SK-N-SH treated with all-trans-retinoic acid at 6 μM for 48 hours (cell line): ENCODE measurements around the gene CDH16.

ENCODE experiments used
- ATAC-seq: fragments of 200-7000 bp; cut with Tn5 transposase; 3 replicates; pipeline ENCODE4 v1.9.1; 2020; ENCODE audit warnings: mild to moderate bottlenecking, moderate library complexity
- ARNTL ChIP-seq: fragments of 450-650 bp; formaldehyde crosslinking; IDR thresholded peaks from 2 replicates; pipeline ENCODE4 v1.5.0; 2020; ENCODE audit warnings: low read depth, mild to moderate bottlenecking, moderate library complexity, borderline replicate concordance
- BACH2 ChIP-seq: fragments of 250-450 bp; sonication (Bioruptor Pico); IDR thresholded peaks from 2 replicates; pipeline ENCODE4 v1.9.0; 2021; ENCODE audit warnings: mild to moderate bottlenecking, borderline replicate concordance
- CREB5 ChIP-seq: fragments of 250-450 bp; sonication (Bioruptor Pico); IDR thresholded peaks from 2 replicates; pipeline ENCODE4 v1.5.1; 2020; ENCODE audit warnings: low read depth, mild to moderate bottlenecking, moderate library complexity
- CSDC2 ChIP-seq: fragments of 250-450 bp; sonication (Bioruptor Pico); IDR thresholded peaks from 2 replicates; pipeline ENCODE4 v1.5.0; 2020; ENCODE audit warnings: mild to moderate bottlenecking, moderate library complexity
- CSRNP3 ChIP-seq: fragments of 250-450 bp; sonication (Bioruptor Pico); IDR thresholded peaks from 2 replicates; pipeline ENCODE4 v1.5.1; 2021; ENCODE audit warnings: mild to moderate bottlenecking, moderate library complexity
- GLIS3 ChIP-seq: fragments of 250-450 bp; sonication (Bioruptor Pico); IDR thresholded peaks from 2 replicates; pipeline ENCODE4 v1.5.0; 2020; ENCODE audit warnings: mild to moderate bottlenecking, moderate library complexity
- ISL1 ChIP-seq: fragments of 250-450 bp; sonication (Bioruptor Pico); IDR thresholded peaks from 2 replicates; pipeline ENCODE4 v2.1.2; 2022; ENCODE audit warnings: mild to moderate bottlenecking, moderate library complexity
- OSR1 ChIP-seq: fragments of 250-450 bp; sonication (Bioruptor Pico); IDR thresholded peaks from 2 replicates; pipeline ENCODE4 v1.8.0; 2022; ENCODE audit warnings: moderate library complexity, mild to moderate bottlenecking, inconsistent platforms
- PATZ1 ChIP-seq: fragments of 250-450 bp; sonication (Bioruptor Pico); IDR thresholded peaks from 2 replicates; pipeline ENCODE4 v1.8.0; 2020; ENCODE audit warnings: mild to moderate bottlenecking, moderate library complexity, borderline replicate concordance
- POU6F1 ChIP-seq: fragments of 250-450 bp; sonication (Bioruptor Pico); IDR thresholded peaks from 2 replicates; pipeline ENCODE4 v1.8.0; 2021; ENCODE audit warnings: low read depth, mild to moderate bottlenecking, moderate library complexity, borderline replicate concordance
- PPARA ChIP-seq: fragments of 250-450 bp; sonication (Bioruptor Pico); IDR thresholded peaks from 2 replicates; pipeline ENCODE4 v1.5.0; 2020; ENCODE audit warnings: mild to moderate bottlenecking, borderline replicate concordance
- RARB ChIP-seq: fragments of 250-450 bp; sonication (Bioruptor Pico); IDR thresholded peaks from 2 replicates; pipeline ENCODE4 v1.8.0; 2021; ENCODE audit warnings: mild to moderate bottlenecking, moderate library complexity
- TCF4 ChIP-seq: fragments of 250-450 bp; sonication (Bioruptor Pico); IDR thresholded peaks from 2 replicates; pipeline ENCODE4 v1.8.0; 2021; ENCODE audit warnings: mild to moderate bottlenecking, moderate library complexity, borderline replicate concordance
- TOX ChIP-seq: fragments of 250-450 bp; sonication (Bioruptor Pico); IDR thresholded peaks from 2 replicates; pipeline ENCODE4 v1.8.0; 2021; ENCODE audit warnings: mild to moderate bottlenecking, moderate library complexity, borderline replicate concordance
- TSHZ2 ChIP-seq: fragments of 250-450 bp; sonication (Bioruptor Pico); IDR thresholded peaks from 2 replicates; pipeline ENCODE4 v1.5.0; 2020; ENCODE audit warnings: mild to moderate bottlenecking, moderate library complexity
- ZC3H10 ChIP-seq: fragments of 250-450 bp; sonication (Bioruptor Pico); IDR thresholded peaks from 2 replicates; pipeline ENCODE4 v1.5.1; 2021; ENCODE audit warnings: mild to moderate bottlenecking, moderate library complexity
- ZFP3 ChIP-seq: fragments of 250-450 bp; sonication (Bioruptor Pico); IDR thresholded peaks from 2 replicates; pipeline ENCODE4 v1.5.0; 2020; ENCODE audit warnings: mild to moderate bottlenecking, moderate library complexity
- ZFP30 ChIP-seq: fragments of 450-650 bp; formaldehyde crosslinking; IDR thresholded peaks from 2 replicates; pipeline ENCODE4 v1.5.0; 2022; ENCODE audit warnings: mild to moderate bottlenecking, moderate library complexity
- ZNF565 ChIP-seq: fragments of 450-650 bp; formaldehyde crosslinking; conservative IDR thresholded peaks from 2 replicates; pipeline ENCODE4 v1.5.0; 2020; ENCODE audit warnings: low read depth, mild to moderate bottlenecking, moderate library complexity
- ZNF70 ChIP-seq: fragments of 450-650 bp; formaldehyde crosslinking; IDR thresholded peaks from 2 replicates; pipeline ENCODE4 v1.5.0; 2020; ENCODE audit warnings: mild to moderate bottlenecking, moderate library complexity
- ZNF8 ChIP-seq: fragments of 450-650 bp; formaldehyde crosslinking; IDR thresholded peaks from 2 replicates; pipeline ENCODE4 v1.5.0; 2020; ENCODE audit warnings: mild to moderate bottlenecking, moderate library complexity

Gene CDH16

GRCh38 chr16:66923866-66924265 is 5.2 kb upstream of the CDH16 start:
- TF ChIP-seq TOX (CRISPR knock-in tag) (no peak), CREB5 (CRISPR knock-in tag) (no peak), CSRNP3 (CRISPR knock-in tag) (no peak), PATZ1 (CRISPR knock-in tag) (no peak), ZC3H10 (CRISPR knock-in tag) (no peak), ZNF8 (CRISPR knock-in tag) (no peak), RARB (no peak), GLIS3 (CRISPR knock-in tag) (no peak), BACH2 (CRISPR knock-in tag) (no peak), CSDC2 (CRISPR knock-in tag) (no peak), ISL1 (no peak), ZFP3 (CRISPR knock-in tag) (no peak), OSR1 (CRISPR knock-in tag) (no peak), ZNF565 (CRISPR knock-in tag) (no peak), ZFP30 (CRISPR knock-in tag) (no peak), ZNF70 (no peak), PPARA (no peak), POU6F1 (CRISPR knock-in tag) (no peak)
- no peak for ATAC-seq

- no peak for ATAC-seq
- no peak for TF ChIP-seq TOX (CRISPR knock-in tag)
- no peak for TF ChIP-seq TCF4
- TF ChIP-seq TSHZ2 (CRISPR knock-in tag) = no peak
- TF ChIP-seq ZC3H10 (CRISPR knock-in tag) = no peak
- TF ChIP-seq PPARA = no peak
- TF ChIP-seq CSDC2 (CRISPR knock-in tag) = no peak
- TF ChIP-seq CSRNP3 (CRISPR knock-in tag) = no peak
- TF ChIP-seq ZNF70 = no peak
- no peak for TF ChIP-seq PATZ1 (CRISPR knock-in tag)
- TF ChIP-seq ARNTL (CRISPR knock-in tag) = no peak
- TF ChIP-seq OSR1 (CRISPR knock-in tag) = no peak
- no peak for TF ChIP-seq ISL1
- no peak for TF ChIP-seq ZNF8 (CRISPR knock-in tag)
- TF ChIP-seq, all 23 proteins: peak for 0
These were observed 4.6 kb upstream of the CDH16 start for GRCh38 chr16:66923247-66923731.
